HG03095 (cell line): ENCODE data around the gene POLR1A.

Experiments
- ATAC-seq: cut with Tn5 transposase; IDR thresholded peaks from one replicate; pipeline ENCODE4 v1.9.1; 2021; ENCODE audit warnings: moderate library complexity; ENCODE audit not compliant: unreplicated experiment

POLR1A gene

DNA sequence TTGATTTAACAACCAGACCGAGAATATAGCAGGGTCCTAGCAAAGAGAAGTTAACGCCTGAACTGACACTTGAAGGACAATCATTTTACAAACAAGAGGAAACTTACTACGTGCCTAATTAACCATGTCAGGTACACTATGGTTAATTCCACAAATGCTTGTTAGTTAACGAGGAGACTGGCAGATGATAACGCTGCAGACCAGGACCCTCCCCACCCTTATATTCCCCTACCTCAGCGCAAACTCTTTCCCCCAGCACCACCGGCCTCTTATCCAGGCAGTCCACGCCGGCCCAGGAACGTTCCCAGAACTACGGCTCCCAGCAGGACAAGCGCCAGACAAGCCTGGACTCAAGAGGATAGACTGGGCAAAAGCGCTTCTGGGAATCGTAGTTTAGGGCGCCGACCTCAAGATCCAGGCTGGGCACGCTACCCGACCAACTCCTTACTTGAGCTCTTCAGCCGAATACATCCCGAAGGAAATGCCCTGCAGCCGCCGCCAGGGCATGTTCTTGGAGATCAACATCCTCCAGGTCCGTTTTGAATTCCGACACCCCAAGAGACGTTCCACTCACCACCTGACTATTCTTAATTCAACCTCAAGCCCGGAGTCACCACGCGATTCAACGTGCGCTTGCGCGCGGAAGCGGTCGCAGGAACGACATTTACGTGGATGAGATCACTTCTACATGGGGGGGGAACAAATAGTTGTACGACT, at the start of gene POLR1A:
Gene POLR1A (minus strand): TSS at position 635 of the 717 bp plus-strand sequence. CDS start 110 bp downstream, at position 525.
- peak; percentile 70 for ATAC-seq

DNA sequence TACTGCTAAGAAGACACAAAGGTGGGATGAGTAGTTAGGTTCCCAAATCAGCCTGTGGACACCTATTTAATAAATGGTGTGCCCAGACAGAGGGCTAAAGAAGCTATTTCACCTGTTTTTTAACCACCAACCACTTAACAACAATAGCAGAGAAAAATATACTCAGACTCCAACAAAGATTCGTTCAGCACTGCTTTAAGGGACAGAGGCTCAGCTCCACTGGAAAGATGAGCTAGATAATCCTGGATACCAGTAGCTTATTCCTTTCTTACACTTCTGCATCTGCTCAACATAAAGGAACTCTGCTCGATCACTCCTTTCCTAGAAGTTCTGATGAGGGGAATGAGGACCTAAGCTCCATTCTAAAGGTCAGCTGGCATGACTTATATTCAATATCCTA, 44.8 kb upstream of the POLR1A start:
- ATAC-seq: no peak

DNA sequence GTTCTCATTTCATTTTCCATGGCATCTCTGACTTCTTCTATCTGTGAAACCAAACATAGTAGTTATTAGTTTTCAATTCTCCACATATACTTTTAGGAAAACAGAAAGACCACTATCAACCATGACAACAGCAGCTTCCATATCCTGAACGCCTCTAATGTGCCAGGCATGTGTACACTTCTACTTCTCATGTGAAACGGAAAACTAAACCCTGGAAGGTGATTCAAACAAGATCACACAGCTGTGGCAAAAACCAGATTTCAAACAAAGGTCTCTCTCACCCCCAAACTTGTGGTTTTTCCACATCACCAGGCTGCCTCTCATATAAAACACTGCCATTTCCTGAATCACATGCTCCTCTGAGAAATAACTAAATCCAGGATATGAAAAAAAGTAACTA, 42.1 kb upstream of the POLR1A start:
- ATAC-seq: no peak

DNA sequence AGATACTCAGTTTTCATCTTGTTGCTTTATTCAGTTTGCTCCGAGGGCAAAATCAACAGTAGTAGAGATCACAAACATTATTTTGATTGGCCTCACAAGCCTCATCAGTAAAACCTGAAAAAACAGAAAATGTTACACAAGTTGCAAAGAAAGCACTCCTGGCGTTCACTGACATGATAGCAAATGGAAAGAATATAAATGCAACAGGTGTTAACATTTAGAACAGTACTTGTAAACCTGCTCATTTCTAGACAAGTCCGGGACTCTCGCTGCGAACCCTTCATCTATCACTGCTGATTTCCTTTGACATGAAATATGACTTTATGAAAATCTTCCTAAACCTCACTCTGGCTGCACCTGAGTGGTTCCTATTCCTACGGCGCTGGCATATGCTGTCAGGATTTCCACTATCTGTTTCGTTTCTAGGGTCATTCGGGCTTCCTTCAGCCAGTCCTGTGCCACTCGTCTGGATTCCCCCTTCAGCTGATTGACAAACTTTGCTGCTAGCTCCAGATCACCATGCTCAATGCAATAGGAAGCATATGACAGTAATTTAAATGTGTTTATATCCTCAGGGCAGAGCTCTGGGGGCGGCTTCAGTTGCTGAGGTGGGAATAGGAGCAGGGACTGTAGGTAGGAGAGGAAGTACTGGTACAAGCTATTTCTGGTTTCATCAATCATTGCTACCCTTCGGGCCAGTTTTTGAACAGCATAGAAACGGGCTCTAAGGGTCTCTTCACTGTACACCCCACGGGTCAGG, 38.4 kb upstream of the POLR1A start:
- ATAC-seq: no peak

DNA sequence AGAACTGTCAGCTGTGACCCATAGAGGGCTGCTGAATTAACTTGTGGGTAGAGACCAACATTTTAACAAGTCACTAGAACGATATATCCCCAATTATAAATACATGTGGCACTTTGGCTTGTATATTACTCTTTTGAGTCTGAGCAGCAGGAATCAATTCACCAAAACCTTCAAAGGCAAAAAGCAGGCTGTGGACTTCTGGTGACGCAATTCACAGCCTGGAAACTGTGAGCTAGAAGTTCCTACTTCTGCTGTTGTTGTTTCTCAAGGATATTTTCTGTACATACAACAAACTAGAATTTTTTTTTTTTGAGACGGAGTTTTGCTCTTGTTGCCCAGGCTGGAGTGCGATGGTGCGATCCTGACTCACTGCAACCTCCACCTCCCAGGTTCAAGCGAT, 37.6 kb upstream of the POLR1A start:
- no peak for ATAC-seq

DNA sequence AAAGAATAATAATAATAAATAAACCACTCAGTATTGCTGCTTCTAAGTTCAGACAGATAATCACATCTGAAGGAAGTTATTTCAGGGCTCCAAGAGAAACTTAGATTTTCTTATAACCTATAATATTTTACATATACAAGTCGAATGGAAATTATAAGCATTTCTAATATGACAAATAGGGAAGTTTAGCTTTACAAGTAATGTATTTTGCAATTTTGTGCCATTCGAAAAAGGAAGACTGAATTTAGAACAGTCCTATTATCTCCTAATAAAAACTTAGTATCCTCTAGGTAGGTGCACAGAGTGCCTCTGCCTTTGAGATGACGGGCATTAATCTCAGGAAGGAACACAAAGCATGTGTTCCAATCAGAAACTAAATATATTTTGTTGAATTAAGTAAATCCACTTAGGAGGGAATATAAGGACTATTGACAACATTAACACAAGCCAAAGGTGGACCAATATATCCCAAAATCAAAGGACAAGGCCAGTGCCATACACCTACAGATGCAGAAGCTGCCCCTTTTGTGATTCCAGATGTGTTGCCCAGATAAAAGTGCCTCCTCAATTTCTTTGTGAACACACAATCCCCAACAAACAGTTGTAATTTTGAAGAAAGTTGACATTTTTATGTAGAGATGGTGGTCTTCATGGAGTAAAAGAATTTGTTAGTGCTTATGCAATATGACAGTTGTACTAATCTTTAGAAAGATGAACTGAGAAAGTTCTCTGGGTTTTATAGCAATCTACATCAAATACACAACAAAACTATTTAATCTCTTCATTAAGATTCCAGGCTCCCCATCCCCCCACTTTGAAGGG, 37.0 kb upstream of the POLR1A start:
- ATAC-seq: no peak

DNA sequence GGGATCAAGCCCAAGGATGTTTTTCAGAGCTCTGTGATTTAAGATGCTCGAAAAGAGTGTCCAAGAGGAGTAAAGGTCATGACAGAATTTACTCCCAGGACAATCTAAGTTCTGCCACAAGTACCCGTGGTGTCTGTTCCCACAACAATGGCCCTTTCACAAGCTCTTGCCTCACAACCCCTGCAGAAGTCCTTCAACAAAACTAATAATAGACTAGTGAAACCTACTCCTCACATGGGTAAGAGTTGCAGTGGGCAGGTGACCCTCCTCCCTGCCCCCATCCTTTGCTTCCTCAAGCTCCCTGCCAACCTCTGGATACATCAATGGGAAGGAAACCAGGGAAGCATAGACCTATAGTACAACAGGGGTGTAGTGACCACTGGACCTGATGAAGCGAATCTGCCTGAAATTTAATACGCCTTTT, 35.3 kb upstream of the POLR1A start:
- no peak for ATAC-seq

DNA sequence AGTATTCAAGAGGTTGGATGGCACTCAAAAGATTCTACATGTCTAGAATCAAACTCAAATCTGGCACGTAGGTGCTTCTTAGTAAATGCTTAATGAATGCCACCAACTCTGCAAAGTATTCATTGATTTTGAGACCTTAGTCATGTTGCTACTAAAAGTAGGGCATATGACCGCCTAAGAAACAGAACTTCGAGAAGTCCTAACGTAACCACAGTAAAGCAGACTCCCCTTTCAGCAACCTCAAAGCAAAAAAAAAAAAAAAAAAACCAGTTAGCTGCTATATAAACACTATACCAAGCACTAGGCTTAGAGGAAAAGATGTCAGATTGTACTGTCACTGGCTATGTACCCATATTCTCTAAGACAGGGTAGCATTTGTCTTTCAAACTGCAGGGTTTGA, 34.3 kb upstream of the POLR1A start:
- no peak for ATAC-seq

DNA sequence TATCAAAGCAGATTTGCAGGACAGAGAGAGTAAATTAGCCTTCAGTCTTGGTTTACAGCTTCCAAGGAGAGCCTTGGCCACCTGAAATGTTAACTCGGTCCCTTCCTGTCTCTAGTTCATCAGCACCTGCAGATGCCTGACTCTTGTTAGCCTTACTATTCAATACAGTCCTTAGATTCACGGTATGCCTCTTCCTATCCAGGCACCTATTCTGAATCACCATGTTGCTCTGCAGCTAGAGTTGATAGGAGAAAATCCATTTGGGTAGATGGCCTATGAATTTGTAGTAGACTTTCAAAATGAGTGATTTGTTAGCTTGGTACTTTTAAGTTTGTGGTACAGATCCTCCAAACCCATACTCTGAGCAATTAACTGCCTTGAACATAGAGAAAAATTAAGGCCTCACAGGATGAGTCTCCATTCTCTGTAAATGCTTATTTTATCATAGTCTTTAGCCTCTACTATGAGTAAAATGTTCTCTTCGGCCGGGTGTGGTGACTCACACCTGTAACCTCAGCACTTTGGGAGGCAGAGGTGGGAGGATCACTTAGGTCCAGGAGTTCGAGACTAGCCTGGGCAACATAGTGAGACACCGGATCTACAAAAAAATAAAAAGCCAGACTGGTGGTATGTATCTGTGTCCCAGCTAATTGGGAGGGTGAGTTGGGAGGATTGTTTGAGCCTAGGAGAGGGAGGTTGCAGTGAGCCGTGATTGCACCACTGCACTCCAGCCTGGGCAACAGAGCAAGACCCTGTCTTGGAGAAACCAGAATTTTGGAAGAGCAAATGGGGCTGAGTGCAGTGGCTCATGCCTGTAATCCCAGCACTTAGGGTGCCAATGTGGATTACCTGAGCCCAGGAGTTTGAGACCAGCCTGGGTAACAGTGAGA, 33.3 kb upstream of the POLR1A start:
- no peak for ATAC-seq

DNA sequence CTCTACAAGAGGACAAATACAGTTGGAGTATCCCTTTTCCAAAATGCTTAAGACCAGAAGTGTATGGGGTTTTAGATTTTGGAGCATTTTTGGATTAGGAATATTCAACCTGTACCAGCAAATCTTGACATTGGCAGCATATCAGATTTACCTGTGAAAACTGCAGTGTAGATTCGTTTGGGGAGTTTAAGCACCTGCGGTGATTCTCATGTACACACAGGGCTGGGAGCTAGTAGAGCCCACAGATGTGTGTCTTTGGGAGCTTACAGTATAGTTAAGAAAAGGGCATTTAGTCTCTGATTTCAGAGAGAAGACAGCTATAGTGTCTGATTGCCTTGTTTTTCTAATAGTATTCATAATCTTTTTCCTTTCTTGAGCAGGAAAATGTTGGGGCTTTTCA, 30.5 kb upstream of the POLR1A start:
- no peak for ATAC-seq

DNA sequence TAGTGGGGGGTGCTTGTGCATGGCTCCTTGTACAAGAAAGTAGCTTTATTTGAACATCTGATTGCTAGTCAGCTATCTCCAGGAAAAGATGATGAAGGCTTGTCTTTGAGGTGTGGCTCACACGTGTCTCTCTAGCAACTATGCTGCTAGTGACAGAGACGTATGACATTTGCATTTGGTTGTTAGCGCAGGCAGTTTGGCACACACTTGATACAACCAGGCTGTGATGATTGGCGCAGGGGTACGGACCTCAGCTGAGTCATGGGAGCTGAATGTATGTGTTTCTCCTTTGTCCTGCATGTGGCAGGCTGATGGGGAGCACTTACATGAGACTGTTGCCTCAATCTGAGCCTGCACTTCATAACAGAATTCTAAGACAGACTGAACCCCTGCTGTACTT, 30.0 kb upstream of the POLR1A start:
- no peak for ATAC-seq

DNA sequence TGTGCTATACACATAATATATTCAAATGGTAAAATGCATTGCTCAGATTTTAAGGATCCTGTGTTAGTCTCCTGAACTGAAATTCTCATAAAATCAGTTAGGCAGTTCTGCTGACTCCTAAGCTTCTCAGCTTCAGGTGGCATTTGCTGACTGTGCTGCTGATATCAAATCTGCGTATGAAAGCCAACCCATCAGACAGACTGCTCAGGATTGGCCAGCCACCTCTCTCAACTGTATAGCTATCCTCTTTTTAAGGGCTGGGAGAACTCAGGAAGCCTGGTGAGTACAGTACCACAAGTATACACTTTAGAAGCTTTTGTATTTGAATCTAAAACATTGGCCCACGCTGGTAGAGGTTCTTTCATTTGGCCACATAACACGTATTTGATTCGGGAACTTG, 29.0 kb upstream of the POLR1A start:
- no peak for ATAC-seq

DNA sequence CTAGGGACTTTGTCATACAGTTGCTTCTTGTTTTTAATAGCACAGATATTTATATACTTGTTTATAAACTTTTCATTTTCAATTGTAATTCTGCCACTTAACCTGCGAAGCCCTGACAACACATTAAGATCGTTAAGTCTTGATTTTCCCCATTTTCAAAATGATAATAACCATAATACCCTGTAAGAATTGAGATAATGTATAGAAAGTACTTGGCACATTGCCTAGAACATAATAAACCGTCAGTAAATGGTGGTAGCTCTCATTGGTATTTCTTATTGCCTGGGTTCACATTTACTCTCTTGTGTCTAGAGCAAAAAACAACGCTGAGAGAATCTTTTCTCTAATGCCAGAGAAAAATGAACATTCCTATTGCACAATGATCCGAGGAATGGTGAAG, 19.0 kb upstream of the POLR1A start:
- no peak for ATAC-seq

DNA sequence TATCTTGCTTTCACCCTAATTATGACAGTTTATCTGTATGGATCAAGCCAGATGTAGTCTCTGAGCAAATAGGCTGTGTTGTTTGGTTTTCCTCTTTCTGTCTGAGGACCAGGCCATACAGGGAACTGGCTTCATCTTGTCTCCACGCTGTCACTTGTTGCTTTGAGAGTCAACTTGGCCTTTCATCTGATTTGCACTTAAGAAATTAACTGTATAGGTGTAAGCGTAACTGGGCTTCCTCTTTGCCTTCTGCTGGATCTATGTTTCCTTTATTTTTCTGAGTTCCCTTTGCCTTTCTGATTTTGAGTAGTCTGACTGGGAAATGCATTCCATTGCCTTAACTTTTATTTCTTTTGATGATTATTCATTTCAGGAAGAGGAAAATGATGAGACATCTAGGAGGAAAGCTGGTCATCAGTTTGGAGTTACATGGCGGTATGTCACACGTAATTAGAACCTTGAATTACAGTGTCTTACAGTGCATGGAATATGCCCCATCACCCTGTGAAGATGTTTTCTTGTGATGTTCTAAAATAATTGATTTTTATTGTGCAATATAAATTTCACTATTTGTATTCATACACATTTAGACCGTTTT, 17.7 kb upstream of the POLR1A start:
- no peak for ATAC-seq

DNA sequence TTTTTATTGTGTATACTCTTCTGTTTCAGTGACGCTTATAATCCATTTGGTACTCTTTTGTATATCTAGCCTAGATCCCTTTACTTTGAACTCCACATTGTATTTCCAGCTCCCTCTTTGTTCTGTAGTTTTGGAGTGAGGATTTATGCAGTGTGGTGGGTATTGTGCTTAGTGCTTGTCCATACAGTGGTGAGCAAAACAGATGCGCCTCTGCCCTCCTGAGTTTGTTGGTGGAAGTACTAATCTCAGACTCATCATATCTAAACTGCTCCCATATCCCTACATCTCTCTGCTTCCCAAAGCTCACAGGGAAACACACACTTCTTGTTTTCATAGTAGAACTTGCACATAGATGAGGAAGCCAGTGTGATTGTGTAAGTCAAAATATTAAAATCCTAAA, 12.4 kb upstream of the POLR1A start:
- no peak for ATAC-seq

DNA sequence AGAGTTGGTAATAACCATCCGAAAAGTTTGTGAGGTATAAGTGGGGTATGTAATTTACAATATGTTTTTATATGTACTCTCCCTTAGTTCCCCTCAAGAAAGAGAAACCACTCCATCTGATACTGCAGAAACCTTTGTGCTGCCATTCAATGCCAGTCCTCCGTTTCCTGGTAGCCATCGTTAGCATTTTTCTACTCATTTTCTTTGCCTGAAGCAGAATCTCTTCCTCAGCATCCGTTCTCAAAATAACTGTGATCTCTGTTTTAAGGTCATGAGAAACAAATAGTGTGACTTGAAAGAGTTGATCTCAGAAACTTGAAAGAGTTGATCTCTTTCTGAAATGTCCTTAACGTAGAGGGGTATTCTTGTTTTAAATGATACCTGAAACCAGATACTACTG, 1.3 kb upstream of the POLR1A start:
- ATAC-seq: no peak

DNA sequence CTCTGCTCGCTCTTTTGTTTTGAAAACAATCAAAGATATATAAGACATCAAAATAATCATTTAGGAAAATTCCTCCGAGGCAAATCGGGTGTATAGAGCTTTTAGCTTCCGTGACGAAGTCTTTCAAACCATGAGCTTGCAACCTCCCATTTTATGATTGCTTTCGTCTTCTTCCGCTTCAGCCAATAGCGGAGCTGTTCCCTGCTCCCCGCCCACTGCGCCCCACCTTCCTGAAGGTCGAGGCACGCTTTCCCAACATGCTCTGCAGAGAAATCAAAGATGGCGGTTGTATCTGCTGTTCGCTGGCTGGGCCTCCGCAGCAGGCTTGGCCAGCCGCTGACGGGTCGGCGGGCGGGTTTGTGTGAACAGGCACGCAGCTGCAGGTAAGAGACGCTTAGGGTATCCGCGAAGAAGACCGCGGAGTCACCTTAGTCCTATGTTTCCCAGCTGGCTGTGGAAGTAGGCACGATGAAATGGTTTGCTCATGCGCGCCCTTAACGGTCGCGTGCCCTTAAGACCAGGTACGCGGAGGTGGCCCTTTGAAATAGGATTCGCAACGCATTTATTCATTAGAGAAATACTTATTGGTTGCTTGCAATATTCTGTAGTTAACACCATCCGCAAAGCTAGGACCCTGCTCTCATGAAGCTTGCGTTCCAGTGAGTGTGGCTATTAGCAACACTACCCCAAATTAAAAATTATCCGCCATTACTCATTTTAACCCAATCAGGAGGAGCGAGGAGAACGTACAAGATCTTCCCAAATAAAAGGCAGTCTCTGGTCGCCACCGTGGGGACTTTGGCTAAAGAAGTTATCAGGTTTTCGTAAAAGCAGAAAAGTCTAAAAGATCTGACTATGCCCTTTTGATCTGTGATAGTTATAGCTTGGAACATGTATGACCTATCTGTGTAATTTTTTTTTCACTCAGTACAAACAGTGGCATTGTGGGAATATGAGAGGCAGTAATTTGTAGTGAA, 571 bp upstream of the POLR1A start, which contains the start of gene PTCD3:
Gene PTCD3 (plus strand): TSS at position 267 of the 977 bp plus-strand sequence. CDS start 13 bp downstream, at position 280.
- peak; percentile 87 for ATAC-seq

DNA sequence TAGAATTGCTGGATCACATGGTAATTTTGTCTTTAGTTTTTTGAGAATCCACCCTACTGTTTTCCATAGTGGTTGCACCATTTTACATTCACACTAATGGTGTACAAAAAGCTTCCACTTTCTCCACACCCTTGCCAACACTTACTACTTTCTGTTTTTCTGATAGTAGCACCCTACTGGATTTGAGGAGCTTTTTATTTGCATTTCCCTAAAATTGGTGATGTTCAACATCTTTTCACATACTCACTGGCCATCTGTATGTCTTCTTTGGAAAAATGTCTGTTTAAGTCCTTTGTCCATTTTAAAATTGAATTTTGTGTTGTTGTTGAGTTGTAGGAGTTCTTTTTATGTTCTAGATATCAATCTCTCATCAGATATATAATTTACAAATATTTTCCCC, 3.5 kb downstream of the POLR1A start:
- ATAC-seq: no peak

DNA sequence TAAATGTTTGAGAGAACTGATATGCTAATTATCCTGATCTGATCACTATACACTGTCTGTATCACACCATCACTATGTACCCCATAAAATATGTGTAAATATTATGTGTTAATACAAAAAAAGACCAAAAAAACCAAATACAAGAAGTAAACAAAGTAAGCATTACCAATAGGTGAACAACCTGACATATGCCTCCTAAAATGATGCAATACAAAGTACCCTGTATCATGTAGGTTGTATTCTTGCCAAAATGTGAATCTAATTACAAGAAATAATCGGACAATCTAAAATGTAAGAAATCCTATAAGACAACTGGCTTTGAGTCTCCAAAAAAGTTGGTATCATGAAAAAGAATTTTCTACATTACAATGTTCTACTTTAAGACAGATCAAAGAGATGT, 7.8 kb downstream of the POLR1A start:
- ATAC-seq: no peak
